ENCODE results near the gene PTPRN2. TPM values are rescaled to one million over a fixed set of nuclear protein-coding genes. Genes with fewer than 3 reads are reported as not detected.

Gene PTPRN2
- total RNA-seq, 1 experiment from 2014 or later, result 0.11 TPM

DNA sequence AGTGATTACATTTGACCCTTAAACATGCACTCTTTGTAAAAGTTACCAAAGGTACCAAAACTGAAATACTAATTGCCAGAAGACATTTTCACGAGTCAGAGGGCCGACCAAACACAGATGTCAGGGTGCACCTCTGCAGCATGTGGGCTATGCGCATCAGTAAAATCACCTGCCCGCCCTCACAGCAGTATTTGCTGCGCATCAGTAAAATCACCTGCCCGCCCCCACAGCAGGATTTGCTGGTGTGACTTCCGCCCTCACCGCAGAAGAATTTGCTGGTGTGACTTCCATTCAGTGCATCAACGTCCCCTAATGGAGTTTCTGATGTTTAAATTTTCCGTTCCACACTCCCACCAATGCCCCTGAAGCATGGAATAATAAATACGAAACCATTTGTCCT lies 202.9 kb downstream of the PTPRN2 start:
- intact Hi-C loops (cut with micrococcal nuclease; ENCODE audit: unreplicated experiment), result no loop called here
- no peak overlapping the region for H3K4me3 ChIP-seq (ENCODE audit: low read depth, low read length, poor library complexity, severe bottlenecking)
- no peaks in the 10 kb centered on the region for H3K4me1 ChIP-seq (ENCODE audit: insufficient read depth, low read length, poor library complexity, severe bottlenecking)
- ChIA-PET POLR2A (ENCODE audit: low non-redundant PET) (no interaction called here), CTCF (no interaction called here)
- TF ChIP-seq CTCF (conservative IDR thresholded peaks at IDR 0.05; ENCODE audit: low read depth, low read length), result no peak
- TF ChIP-seq EZH2 (IDR thresholded peaks at IDR 0.05; ENCODE audit: borderline replicate concordance, low read depth, low read length, poor library complexity, severe bottlenecking), result no peak
- BruUV-seq (replicated peaks), result no TSS peak
- no peaks in the 10 kb centered on the region for H3K36me3 ChIP-seq (ENCODE audit: insufficient read depth, low read length, poor library complexity, severe bottlenecking)
- H3K27ac ChIP-seq (ENCODE audit: low read depth, low read length, poor library complexity, severe bottlenecking), result no peak overlapping the region
- no peak for DNase-seq (ENCODE audit: low spot score)
- no peaks in the 10 kb centered on the region for H3K9me3 ChIP-seq (ENCODE audit: low read depth, low read length, poor library complexity, severe bottlenecking)
- H3K27me3 ChIP-seq (replicated peaks; ENCODE audit: insufficient read depth, low read depth, low read length, poor library complexity), result peaks cover 10% of the 10 kb centered on the region

GRCh38 chr7:158383665-158384064 lies 204.0 kb downstream of the PTPRN2 start:
- no peak for TF ChIP-seq CTCF (conservative IDR thresholded peaks at IDR 0.05; ENCODE audit: low read depth, low read length)
- TF ChIP-seq EZH2 (IDR thresholded peaks at IDR 0.05; ENCODE audit: borderline replicate concordance, low read depth, low read length, poor library complexity, severe bottlenecking), result no peak
- Histone ChIP-seq H3K36me3 (ENCODE audit: insufficient read depth, low read length, poor library complexity, severe bottlenecking) (no peaks in the 10 kb centered on the region), H3K27ac (ENCODE audit: low read depth, low read length, poor library complexity, severe bottlenecking) (no peak overlapping the region), H3K27me3 (replicated peaks; ENCODE audit: insufficient read depth, low read depth, low read length, poor library complexity) (peaks cover 10% of the 10 kb centered on the region), H3K4me1 (ENCODE audit: insufficient read depth, low read length, poor library complexity, severe bottlenecking) (no peaks in the 10 kb centered on the region), H3K4me3 (ENCODE audit: low read depth, low read length, poor library complexity, severe bottlenecking) (no peak overlapping the region), H3K9me3 (ENCODE audit: low read depth, low read length, poor library complexity, severe bottlenecking) (no peaks in the 10 kb centered on the region)
- intact Hi-C loops (cut with micrococcal nuclease; ENCODE audit: unreplicated experiment), result no loop called here
- POLR2A ChIA-PET (ENCODE audit: low non-redundant PET), result no interaction called here
- BruUV-seq (replicated peaks), result no TSS peak
- CTCF ChIA-PET, result interaction anchor here (0.8 kb wide), 1 partner anchor 30 kb away, joined by 4 read pairs; no protein-coding TSS in a partner anchor
- DNase-seq (ENCODE audit: low spot score), result no peak

- CTCF ChIA-PET, result interaction anchor here (0.8 kb wide), 1 partner anchor 29 kb away, joined by 4 read pairs; no protein-coding TSS in a partner anchor
- no peaks in the 10 kb centered on the region for H3K36me3 ChIP-seq (ENCODE audit: insufficient read depth, low read length, poor library complexity, severe bottlenecking)
- intact Hi-C loops (cut with micrococcal nuclease; ENCODE audit: unreplicated experiment), result no loop called here
- H3K4me3 ChIP-seq (ENCODE audit: low read depth, low read length, poor library complexity, severe bottlenecking), result no peak overlapping the region
- peaks cover 10% of the 10 kb centered on the region for H3K27me3 ChIP-seq (replicated peaks; ENCODE audit: insufficient read depth, low read depth, low read length, poor library complexity)
- BruUV-seq (replicated peaks), result no TSS peak
- POLR2A ChIA-PET (ENCODE audit: low non-redundant PET), result no interaction called here
- no peaks in the 10 kb centered on the region for H3K4me1 ChIP-seq (ENCODE audit: insufficient read depth, low read length, poor library complexity, severe bottlenecking)
- H3K9me3 ChIP-seq (ENCODE audit: low read depth, low read length, poor library complexity, severe bottlenecking), result no peaks in the 10 kb centered on the region
- no peak for DNase-seq (ENCODE audit: low spot score)
- no peak overlapping the region for H3K27ac ChIP-seq (ENCODE audit: low read depth, low read length, poor library complexity, severe bottlenecking)
- no peak for TF ChIP-seq CTCF (conservative IDR thresholded peaks at IDR 0.05; ENCODE audit: low read depth, low read length)
- no peak for TF ChIP-seq EZH2 (IDR thresholded peaks at IDR 0.05; ENCODE audit: borderline replicate concordance, low read depth, low read length, poor library complexity, severe bottlenecking)
Observed at GRCh38 chr7:158382363-158383254, 205.0 kb downstream of the PTPRN2 start.

Data from A673 (cell line).